TTC549 (cell line): ENCODE data around the gene POLR1B.
"Not testable (repeated sequence)": the region's sequence is repeated elsewhere in the genome, so short reads cannot be mapped to it uniquely, and the experiment has no call there.

ENCODE experiments used
- FAIRE-seq: peaks from 2 replicates; lab custom pipeline; 2012; peaks lifted over from hg19 to GRCh38; lab: Jason Lieb, UNC

Gene POLR1B

DNA sequence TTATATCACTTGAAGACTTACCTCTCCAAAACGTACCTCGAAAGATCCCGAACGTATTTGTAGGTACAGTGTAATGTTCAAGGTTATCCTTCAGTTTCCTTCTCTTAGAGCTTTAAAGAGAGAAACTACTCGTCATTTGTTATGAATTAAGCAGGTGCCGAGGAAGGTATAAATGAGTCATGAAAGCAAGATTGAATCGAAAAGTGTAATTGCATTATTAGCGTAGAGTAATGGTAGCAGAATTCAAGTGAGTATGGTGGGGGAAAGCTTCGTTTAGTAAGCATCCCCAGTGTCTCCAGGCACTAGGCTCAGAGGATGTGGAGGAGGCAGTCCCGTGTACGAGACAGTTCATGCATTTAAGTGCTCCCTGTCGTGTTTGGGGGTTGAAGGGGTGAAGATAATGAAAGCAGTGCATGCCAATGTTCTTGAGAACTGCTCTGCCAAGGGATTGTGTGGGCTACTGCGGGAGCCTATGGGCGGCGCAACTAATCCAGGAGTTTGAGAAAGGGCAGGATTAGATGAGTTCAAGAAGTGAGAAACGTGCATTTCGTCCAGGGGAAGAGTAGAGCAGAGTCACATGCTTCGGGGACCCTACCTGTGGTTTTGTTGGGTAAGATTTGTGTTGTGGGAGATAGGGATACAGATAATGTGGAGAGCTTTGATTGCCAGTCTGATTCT is 858 bp downstream of the POLR1B start:
- no peak for FAIRE-seq

DNA sequence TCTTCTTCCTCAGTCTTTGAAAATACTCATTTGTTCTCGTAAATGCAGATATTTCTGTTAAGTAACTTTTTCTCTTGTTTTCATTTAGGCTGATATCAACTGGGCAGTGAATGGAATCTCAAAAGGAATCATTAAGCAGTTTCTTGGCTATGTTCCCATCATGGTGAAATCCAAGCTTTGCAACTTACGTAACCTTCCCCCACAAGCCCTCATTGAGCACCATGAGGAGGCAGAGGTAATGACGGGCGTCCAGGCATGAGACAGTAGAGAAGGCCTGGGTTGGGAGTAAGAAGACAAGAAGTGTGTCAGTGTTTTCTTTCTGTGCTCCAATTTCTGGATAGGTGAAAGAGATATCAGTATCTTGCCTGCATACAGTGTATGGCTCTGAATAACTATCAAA is 5.1 kb downstream of the POLR1B start:
- FAIRE-seq = no peak

DNA sequence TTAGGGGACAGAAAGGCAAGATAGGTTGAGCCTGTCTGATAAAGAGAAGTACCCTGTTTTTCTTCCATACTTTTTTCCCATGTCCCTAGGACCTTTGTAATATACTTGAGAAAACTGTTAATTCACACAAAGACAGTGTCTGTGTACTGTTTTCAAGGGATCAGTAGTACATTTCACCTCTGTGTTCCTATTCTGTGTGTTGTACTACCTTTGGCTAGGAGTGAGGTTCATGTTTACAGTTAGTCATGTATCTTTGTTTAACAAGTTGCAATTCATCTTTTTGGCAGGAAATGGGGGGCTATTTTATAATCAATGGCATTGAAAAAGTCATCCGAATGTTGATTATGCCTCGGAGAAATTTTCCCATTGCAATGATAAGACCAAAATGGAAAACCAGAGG is 6.7 kb downstream of the POLR1B start:
- FAIRE-seq = no peak

DNA sequence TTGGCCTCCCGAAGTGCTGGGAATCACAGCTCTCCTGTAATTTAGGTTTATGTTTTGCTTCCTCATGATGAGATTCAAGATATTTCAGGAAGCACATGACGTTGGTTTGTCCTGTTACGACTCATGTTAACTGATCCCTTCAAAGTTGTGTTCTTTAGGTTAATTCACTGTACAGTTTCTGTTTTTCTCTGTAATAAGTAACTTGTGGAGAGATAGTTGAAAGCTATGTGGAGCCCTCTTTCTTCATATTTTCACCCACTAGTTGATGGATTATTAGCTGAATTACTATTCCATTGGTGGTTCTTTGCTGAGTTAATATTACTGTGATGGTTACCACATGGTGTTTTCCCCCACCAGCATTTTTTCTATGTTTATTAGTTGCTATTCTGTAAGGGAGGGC is 23.8 kb downstream of the POLR1B start:
- no peak for FAIRE-seq

- FAIRE-seq = not testable (repeated sequence)
Observed at GRCh38 chr2:112566508-112566907, 24.2 kb downstream of the POLR1B start.

GRCh38 chr2:112572005-112572404 is 29.7 kb downstream of the POLR1B start:
- FAIRE-seq = no peak

DNA sequence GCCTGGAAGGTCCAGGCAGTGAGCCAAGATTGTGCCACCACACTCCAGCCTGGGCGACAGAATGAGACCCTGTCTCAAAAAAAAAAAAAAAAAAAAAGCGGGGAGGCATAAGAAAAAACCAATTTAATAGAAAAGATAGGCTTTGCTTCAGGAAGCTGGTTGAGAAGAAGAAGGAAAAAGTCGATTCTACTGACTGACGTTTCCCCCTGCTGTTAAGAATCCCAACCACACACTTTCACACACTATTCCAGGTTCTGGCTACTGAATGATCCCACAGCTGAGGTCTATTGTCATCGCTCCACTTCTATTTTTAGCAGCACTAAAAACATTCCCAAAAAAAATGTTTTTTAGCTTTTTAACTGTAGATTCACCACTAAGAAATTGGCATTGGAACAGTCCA is 35.5 kb downstream of the POLR1B start:
- FAIRE-seq = no peak

GRCh38 chr2:112579241-112579640 is 37.0 kb downstream of the POLR1B start:
- no peak for FAIRE-seq

- FAIRE-seq = no peak
Observed at GRCh38 chr2:112580084-112580483, 37.8 kb downstream of the POLR1B start.

DNA sequence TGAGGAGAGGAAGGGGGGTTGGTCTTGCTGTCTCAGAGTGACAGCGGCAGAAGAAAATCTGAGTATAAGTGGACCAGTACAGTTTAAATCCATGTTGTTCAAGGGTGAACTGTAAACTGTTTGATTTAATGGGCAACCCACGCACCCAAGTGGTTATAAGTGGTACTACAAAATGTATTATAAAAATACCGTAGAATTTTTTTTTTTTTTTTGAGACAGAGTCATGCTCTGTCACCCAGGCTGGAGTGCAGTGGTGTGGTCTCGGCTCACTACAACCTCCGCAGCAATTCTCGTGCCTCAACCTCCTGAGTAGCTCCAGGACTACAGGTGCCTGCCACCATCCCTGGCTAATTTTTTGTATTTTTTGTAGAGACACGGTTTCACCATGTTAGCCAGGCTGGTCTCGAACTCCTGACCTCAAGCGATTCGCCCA is 40.1 kb downstream of the POLR1B start:
- peak; percentile 67 for FAIRE-seq

- FAIRE-seq = peak; percentile 13
Observed at GRCh38 chr2:112583497-112584133, 41.4 kb downstream of the POLR1B start.

- FAIRE-seq = peak; percentile 92
Observed at GRCh38 chr2:112584134-112584890, 42.0 kb downstream of the POLR1B start, which contains the start of gene CHCHD5. TSS of gene CHCHD5 (plus strand) at chr2:112584609. CDS start at chr2:112584648, 39 bp downstream.

DNA sequence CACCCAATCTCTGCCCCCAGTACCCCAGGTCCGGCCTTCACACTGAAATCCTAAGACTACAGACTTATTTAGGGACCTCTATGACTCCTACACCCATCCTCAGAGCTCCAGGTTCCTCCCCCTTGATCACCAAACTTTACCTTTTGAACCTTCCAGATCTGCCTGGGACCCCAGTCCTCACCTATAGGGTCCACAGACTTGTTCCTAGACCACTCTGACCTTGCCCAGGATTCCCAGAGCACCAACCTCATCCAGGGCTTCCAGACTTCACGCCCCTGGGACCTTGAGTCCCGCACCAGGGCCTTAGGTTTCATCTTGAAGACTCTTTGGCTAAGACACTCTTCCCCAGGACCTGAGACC is 42.6 kb downstream of the POLR1B start:
- no peak for FAIRE-seq

- FAIRE-seq = no peak
Observed at GRCh38 chr2:112585400-112585799, 43.1 kb downstream of the POLR1B start.

- FAIRE-seq = no peak
Observed at GRCh38 chr2:112585873-112586464, 43.7 kb downstream of the POLR1B start.

DNA sequence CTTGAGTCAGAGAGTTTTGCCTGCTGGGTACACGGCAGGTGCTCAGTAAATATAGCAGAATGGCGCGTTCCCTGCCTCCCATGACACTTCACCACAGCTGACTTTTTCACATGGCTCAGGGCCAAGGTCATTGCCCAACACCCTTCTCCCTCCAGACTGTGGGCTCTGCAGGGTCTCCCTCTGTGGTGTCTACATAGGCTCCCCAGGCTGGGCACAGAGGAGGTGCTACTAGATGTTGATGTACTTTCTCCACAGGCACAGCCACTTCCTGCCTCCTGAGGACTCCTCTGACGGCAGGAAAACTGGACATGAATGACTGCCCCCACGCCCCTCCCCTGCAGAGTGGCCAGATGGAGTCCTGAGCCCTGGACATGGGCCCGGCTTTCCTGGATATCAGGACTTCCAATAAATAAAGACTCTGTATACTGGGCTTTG is 46.4 kb downstream of the POLR1B start:
- FAIRE-seq = no peak

DNA sequence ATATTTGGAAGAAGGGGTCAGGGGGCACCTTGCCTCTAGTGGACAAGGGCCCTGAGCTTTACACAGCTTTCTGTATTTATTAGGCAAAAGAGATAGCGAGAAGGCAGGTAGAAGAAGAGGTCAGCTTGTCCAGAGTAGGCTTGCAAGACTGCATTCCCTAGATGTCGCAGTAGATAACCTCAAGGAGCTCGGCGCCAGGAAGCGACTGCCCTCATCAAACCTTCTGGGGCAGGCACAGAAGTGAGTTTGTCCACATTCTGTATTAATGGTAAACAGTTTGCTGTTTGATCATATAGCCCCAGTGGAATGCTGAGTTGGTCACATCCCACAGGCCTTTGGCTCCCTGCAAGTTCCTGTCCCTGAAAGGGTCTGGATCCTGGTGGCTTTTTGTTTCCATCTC is 49.1 kb downstream of the POLR1B start:
- FAIRE-seq = no peak

DNA sequence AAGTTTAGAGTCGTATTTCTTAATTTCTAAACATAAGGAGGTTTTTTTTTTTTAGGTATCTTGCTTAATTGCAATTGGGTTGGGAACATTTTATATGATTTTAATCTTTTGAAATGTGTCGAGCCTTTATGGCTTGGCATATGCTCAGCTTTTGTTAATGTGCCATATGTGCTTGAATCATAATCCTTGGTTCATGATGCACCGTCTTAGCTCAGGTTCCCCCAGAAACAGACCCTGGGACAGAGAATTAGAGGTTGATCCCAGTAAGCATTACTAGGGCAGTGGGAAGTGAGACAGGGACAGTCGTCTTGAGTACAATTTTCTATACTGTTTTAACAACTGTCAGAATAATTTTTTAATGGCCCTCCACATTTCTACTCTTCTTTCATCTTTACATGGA is 51.5 kb downstream of the POLR1B start:
- no peak for FAIRE-seq

DNA sequence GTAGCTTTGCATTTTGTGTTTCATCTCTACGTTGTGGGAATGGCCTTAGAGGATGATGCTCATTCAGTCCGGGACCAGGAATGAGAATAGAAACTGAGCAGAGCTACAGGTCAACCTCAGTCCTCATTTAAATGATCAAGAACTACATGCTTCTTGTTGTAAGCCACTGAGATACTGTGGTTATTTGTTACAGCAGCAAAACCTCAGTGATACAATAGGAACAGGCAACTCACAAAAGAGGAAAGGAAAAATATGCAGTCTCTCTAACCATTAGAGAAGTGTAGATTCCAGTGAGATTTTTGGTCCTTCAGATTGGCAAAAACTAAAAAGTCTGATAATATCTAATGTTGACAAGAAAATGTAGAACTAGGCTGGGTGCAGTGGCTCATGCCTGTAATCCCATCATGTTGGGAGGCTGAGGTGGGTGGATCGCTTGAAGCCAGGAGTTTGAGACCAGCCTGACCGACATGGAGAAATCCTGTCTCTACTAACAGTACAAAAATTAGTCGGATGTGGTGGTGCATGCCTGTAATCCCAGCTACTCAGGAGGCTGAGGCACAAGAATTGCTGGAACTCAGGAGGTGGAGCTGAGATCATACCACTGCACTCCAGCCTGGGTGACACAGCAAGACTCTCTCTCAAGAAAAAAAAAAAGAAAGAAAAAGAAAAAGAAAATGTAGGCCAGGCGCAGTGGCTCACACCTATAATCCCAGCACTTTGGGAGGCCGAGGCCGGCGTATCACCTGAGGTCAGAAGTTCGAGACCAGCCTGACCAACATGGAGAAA is 55.5 kb downstream of the POLR1B start:
- no peak for FAIRE-seq

GRCh38 chr2:112600634-112601033 is 58.4 kb downstream of the POLR1B start:
- FAIRE-seq = no peak

DNA sequence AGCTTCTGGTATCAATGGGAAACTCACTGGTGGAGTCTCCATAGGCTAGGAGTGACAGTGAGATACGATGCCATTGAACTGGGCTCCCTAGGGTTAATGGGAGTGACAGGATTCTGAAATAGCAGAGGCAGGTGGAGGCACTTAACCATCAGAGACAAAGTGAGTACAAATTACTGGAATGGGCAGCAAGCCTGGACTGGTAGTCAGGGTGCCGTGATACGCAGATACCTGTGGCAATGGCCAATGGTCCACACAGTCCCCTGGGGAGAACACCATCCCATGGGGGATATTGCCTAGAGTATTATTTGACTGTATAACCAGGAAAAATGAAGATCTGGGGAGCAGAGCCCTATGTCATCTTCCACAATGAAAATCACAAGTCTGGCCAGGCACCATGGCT is 59.5 kb downstream of the POLR1B start:
- FAIRE-seq = no peak

- FAIRE-seq = no peak
Observed at GRCh38 chr2:112602917-112603316, 60.7 kb downstream of the POLR1B start.
